OCI-LY7 (cell line): ENCODE measurements around the gene RNF212.

Source experiments
- EZH2phosphoT487 ChIP-seq: fragments of 200-600 bp; sonication (generic); IDR thresholded peaks from 2 replicates; pipeline ENCODE4 v1.6.1; 2018; ENCODE audit warnings: low read depth, borderline replicate concordance, mild to moderate bottlenecking, mixed run types, antibody characterized with exemption, low read length, moderate library complexity, mixed read lengths
- TF ChIP-seq, protein P1 (sequence below): fragments of 200-600 bp; sonication (generic); conservative IDR thresholded peaks from 2 replicates; pipeline ENCODE4 v1.5.1; 2014; ENCODE audit warnings: mild to moderate bottlenecking, antibody characterized with exemption, low read length, moderate library complexity, mixed read lengths

DNA sequence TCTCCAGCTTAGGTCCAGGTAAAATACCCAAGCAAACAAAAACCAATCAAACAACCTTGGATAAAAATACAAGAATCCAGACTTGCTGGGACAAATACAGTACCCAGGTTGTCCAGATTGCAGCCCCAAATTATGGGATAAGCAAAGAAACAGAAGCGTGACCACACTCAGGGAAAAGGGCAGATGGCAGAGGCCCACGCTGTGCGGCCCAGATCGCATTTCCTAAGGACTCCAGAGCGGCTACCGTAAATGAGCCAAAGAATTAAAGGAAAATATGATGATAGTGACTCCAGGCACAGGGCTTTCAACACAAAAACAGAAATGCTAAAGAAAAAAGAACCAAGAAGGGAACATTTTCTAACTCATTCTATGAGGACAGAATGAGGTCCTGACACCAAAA, 51.6 kb downstream of the RNF212 start:
- no peak for TF ChIP-seq EZH2phosphoT487
- TF ChIP-seq, protein P1, sequence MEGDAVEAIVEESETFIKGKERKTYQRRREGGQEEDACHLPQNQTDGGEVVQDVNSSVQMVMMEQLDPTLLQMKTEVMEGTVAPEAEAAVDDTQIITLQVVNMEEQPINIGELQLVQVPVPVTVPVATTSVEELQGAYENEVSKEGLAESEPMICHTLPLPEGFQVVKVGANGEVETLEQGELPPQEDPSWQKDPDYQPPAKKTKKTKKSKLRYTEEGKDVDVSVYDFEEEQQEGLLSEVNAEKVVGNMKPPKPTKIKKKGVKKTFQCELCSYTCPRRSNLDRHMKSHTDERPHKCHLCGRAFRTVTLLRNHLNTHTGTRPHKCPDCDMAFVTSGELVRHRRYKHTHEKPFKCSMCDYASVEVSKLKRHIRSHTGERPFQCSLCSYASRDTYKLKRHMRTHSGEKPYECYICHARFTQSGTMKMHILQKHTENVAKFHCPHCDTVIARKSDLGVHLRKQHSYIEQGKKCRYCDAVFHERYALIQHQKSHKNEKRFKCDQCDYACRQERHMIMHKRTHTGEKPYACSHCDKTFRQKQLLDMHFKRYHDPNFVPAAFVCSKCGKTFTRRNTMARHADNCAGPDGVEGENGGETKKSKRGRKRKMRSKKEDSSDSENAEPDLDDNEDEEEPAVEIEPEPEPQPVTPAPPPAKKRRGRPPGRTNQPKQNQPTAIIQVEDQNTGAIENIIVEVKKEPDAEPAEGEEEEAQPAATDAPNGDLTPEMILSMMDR = no peak
